ENCODE measurements around the gene PEAK1. TPM values are rescaled to one million over a fixed set of nuclear protein-coding genes. Genes with fewer than 3 reads are reported as not detected.

The PEAK1 gene
- total RNA-seq, 1 experiment from 2014 or later: 21.2 TPM

DNA sequence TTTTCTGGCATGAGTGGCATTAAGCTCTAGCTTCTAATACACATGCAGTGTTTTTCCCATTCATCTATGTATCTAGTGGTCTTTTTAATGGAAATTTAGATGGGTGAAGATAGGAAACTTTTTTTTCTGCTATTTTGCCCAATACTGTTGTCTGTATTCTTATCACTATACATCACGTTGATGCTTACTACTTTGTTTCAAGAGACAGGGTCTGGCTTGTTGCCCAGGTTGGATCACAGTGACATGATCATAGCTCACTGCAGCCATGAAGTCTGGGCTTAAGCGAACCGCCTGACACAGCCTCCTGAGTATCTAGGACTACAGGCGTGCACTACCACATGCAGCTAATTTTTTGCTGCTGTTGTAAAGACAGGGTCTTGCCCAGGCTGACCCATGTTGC, 84.6 kb downstream of the PEAK1 start:
- Mint-ChIP-seq H3K27ac (no peak overlapping the region), H3K27me3 (ENCODE audit: low read depth) (no peaks in the 10 kb centered on the region)
- H3K9me3 ChIP-seq (ENCODE audit: control insufficient read depth, low read depth, low read length): no peaks in the 10 kb centered on the region

More for the DNA sequence above, 84.6 kb downstream of the PEAK1 start:
- Histone ChIP-seq H2AK5ac (ENCODE audit: insufficient read length, low read length) (no peak overlapping the region), H3K79me1 (ENCODE audit: insufficient read depth, low read depth, low read length, poor library complexity, severe bottlenecking) (no peaks in the 10 kb centered on the region), H4K20me1 (ENCODE audit: control insufficient read depth, insufficient read depth, insufficient read length) (no peaks in the 10 kb centered on the region), H3K23ac (ENCODE audit: insufficient read length, low read depth, low read length) (no peak overlapping the region), H4K8ac (replicated peaks; ENCODE audit: insufficient read length, low read depth, low read length) (no peak overlapping the region), H4K91ac (ENCODE audit: insufficient read length, low read depth, low read length) (no peak overlapping the region), H3K4ac (ENCODE audit: low read depth, low read length) (no peak overlapping the region), H3K27me3 (ENCODE audit: insufficient read depth, low read length) (no peaks in the 10 kb centered on the region), H2BK5ac (ENCODE audit: insufficient read length, low read length) (no peak overlapping the region), H3K79me2 (ENCODE audit: insufficient read depth, low read length) (no peaks in the 10 kb centered on the region), H2BK120ac (ENCODE audit: low read depth, low read length, poor library complexity, severe bottlenecking) (no peak overlapping the region), H3K4me1 (ENCODE audit: insufficient read depth, low read length) (no peaks in the 10 kb centered on the region), H3K56ac (ENCODE audit: insufficient read length, low read depth, low read length) (no peak overlapping the region), H3K9ac (ENCODE audit: extremely low read depth, insufficient read length, low read length) (no peak overlapping the region), H2BK20ac (ENCODE audit: low read depth, low read length, poor library complexity, severe bottlenecking) (no peak overlapping the region), H2BK15ac (ENCODE audit: low read depth, low read length) (no peak overlapping the region), H3K18ac (ENCODE audit: insufficient read length, low read depth, low read length) (no peak overlapping the region), H3K27ac (ENCODE audit: insufficient read length, low read depth, low read length) (no peak overlapping the region), H2AFZ (ENCODE audit: low read length) (no peak overlapping the region), H2BK12ac (ENCODE audit: insufficient read length, low read depth, low read length) (no peak overlapping the region), H3K23me2 (ENCODE audit: insufficient read length, low read depth, low read length, poor library complexity, severe bottlenecking) (no peaks in the 10 kb centered on the region), H4K5ac (ENCODE audit: insufficient read length, low read depth, low read length) (no peak overlapping the region), H3T11ph (ENCODE audit: low read length) (no peak overlapping the region), H3K4me2 (ENCODE audit: insufficient read depth, insufficient read length, low read length) (no peak overlapping the region), H3K14ac (ENCODE audit: insufficient read depth, low read length) (no peak overlapping the region)
- H3K4me1 Mint-ChIP-seq: peaks cover 0 to 4% of the 10 kb centered on the region in 2 experiments; a peak in 2 of 4 replicates
- H3K4me3 Mint-ChIP-seq: no peak overlapping the region
- no peaks in the 10 kb centered on the region for H3K9me3 Mint-ChIP-seq
- WGBS (ENCODE audit: extremely low coverage, insufficient read length, low lambda C conversion rate): no CpG with 5 or more reads among the region's 4 CpGs
- H3K36me3 Mint-ChIP-seq (ENCODE audit: insufficient read depth in 1 of 3, low read depth in 3 of 3): peaks cover 0 to 3% (median 0%) of the 10 kb centered on the region in 3 experiments; a peak in 1 of 7 replicates
- DNase-seq: no peak
- TF ChIP-seq, protein P1, sequence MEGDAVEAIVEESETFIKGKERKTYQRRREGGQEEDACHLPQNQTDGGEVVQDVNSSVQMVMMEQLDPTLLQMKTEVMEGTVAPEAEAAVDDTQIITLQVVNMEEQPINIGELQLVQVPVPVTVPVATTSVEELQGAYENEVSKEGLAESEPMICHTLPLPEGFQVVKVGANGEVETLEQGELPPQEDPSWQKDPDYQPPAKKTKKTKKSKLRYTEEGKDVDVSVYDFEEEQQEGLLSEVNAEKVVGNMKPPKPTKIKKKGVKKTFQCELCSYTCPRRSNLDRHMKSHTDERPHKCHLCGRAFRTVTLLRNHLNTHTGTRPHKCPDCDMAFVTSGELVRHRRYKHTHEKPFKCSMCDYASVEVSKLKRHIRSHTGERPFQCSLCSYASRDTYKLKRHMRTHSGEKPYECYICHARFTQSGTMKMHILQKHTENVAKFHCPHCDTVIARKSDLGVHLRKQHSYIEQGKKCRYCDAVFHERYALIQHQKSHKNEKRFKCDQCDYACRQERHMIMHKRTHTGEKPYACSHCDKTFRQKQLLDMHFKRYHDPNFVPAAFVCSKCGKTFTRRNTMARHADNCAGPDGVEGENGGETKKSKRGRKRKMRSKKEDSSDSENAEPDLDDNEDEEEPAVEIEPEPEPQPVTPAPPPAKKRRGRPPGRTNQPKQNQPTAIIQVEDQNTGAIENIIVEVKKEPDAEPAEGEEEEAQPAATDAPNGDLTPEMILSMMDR (conservative IDR thresholded peaks at IDR 0.05): no peak

Measured in H9 (cell line).